Measurements from ENCODE around the gene CMTM4. TPM values are rescaled to one million over a fixed set of nuclear protein-coding genes. Genes with fewer than 3 reads are reported as not detected.
A peak's percentile ranks its signal among the peaks of the same experiment; 100 is the strongest.

The CMTM4 gene
- polyA plus RNA-seq, 1 donor from 2014 or later = 27.2 TPM

GRCh38 chr16:66605979-66606751 is 90.4 kb downstream of the CMTM4 start:
- H3K9me2 ChIP-seq (ENCODE audit: insufficient read depth, low read length) = no peaks in the 10 kb centered on the region
- H3K36me3 ChIP-seq (ENCODE audit: insufficient read depth, low read length) = no peaks in the 10 kb centered on the region
- H2AFZ ChIP-seq (ENCODE audit: low read depth, low read length) = no peak overlapping the region
- no peak overlapping the region for H3K4me2 ChIP-seq (ENCODE audit: low read length)
- no peak overlapping the region for H3K27ac ChIP-seq (ENCODE audit: low read length)
- H3K79me2 ChIP-seq (replicated peaks; ENCODE audit: insufficient read depth, low read length) = no peaks in the 10 kb centered on the region
- H3K27me3 ChIP-seq (ENCODE audit: insufficient read depth, low read depth, low read length) = no peaks in the 10 kb centered on the region
- H3K4me3 ChIP-seq (ENCODE audit: low read length) = peak overlapping the region; percentile 74
- no peaks in the 10 kb centered on the region for H4K20me1 ChIP-seq (ENCODE audit: insufficient read depth)
- H3F3A ChIP-seq (ENCODE audit: insufficient read depth, low read length, poor library complexity, severe bottlenecking) = no peaks in the 10 kb centered on the region
- TF ChIP-seq RAD21 (conservative IDR thresholded peaks at IDR 0.05) = no peak
- no peak for TF ChIP-seq EZH2 (IDR thresholded peaks at IDR 0.05; ENCODE audit: borderline replicate concordance, insufficient read depth, low read length, poor library complexity, severe bottlenecking)
- TF ChIP-seq TAF1 (IDR thresholded peaks at IDR 0.05; ENCODE audit: low read depth) = no peak
- no peak for TF ChIP-seq SMC3 (conservative IDR thresholded peaks at IDR 0.05; ENCODE audit: poor library complexity)
- TF ChIP-seq MXI1 (conservative IDR thresholded peaks at IDR 0.05; ENCODE audit: poor library complexity, severe bottlenecking) = no peak
- no peak for TF ChIP-seq POLR2AphosphoS5 (IDR thresholded peaks at IDR 0.05)
- TF ChIP-seq, protein P1, sequence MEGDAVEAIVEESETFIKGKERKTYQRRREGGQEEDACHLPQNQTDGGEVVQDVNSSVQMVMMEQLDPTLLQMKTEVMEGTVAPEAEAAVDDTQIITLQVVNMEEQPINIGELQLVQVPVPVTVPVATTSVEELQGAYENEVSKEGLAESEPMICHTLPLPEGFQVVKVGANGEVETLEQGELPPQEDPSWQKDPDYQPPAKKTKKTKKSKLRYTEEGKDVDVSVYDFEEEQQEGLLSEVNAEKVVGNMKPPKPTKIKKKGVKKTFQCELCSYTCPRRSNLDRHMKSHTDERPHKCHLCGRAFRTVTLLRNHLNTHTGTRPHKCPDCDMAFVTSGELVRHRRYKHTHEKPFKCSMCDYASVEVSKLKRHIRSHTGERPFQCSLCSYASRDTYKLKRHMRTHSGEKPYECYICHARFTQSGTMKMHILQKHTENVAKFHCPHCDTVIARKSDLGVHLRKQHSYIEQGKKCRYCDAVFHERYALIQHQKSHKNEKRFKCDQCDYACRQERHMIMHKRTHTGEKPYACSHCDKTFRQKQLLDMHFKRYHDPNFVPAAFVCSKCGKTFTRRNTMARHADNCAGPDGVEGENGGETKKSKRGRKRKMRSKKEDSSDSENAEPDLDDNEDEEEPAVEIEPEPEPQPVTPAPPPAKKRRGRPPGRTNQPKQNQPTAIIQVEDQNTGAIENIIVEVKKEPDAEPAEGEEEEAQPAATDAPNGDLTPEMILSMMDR (IDR thresholded peaks at IDR 0.05; ENCODE audit: poor library complexity, severe bottlenecking) = no peak
- no peak for TF ChIP-seq EP300 (conservative IDR thresholded peaks at IDR 0.05; ENCODE audit: poor library complexity, severe bottlenecking)
- no peak overlapping the region for H3K9ac ChIP-seq (ENCODE audit: low read length)
- no peaks in the 10 kb centered on the region for H3K9me3 ChIP-seq (ENCODE audit: low read length)

DNA sequence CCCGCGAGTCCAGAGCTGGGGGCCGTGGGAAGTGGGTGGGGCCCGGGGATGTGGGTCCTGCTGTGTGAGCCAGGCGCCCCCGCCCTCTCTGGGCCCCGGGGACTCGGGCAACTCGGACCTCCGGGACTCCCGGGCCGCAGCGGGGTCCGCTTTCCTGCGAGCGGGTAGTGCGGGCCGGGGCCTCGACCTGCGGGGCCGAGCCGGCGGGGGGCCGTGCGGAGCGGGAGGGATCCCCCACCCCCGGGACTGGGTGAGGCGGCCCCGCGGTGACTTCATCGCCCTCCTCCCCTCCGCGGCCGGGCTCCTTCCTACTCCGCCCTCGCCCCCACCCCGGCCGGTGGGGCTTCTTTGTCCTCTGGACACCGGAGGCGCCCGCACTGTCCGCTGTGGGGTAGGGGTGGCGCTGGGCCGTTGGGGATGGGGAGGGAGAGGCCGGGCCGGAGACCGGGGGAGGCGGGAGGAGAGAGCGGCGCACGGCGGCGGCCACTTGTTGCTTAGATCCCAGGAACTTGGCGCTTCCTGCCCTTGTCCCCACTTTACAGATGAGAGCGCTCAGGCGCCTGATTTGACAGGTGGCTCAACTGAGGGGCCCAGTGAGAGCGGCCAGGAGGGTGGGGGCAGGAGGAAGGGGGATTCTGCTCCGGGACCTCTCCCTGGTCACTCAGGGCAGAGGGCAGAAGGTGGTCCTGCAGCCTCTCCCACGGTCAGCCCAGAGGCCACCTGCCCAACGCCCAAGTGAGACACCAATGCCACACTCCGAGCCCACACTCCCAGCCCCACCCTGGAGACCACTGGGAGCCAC is 91.2 kb downstream of the CMTM4 start:
- H4K20me1 ChIP-seq (ENCODE audit: insufficient read depth) = no peaks in the 10 kb centered on the region
- H2AFZ ChIP-seq (ENCODE audit: low read depth, low read length) = no peak overlapping the region
- H3K4me2 ChIP-seq (ENCODE audit: low read length) = no peak overlapping the region
- no peaks in the 10 kb centered on the region for H3K36me3 ChIP-seq (ENCODE audit: insufficient read depth, low read length)
- no peaks in the 10 kb centered on the region for H3K9me3 ChIP-seq (ENCODE audit: low read length)
- no peaks in the 10 kb centered on the region for H3K27me3 ChIP-seq (ENCODE audit: insufficient read depth, low read depth, low read length)
- no peaks in the 10 kb centered on the region for H3F3A ChIP-seq (ENCODE audit: insufficient read depth, low read length, poor library complexity, severe bottlenecking)
- H3K9me2 ChIP-seq (ENCODE audit: insufficient read depth, low read length) = no peaks in the 10 kb centered on the region
- H3K79me2 ChIP-seq (replicated peaks; ENCODE audit: insufficient read depth, low read length) = no peaks in the 10 kb centered on the region
- H3K4me3 ChIP-seq (ENCODE audit: low read length) = peak overlapping the region; percentile 74
- H3K9ac ChIP-seq (ENCODE audit: low read length) = peak overlapping the region; percentile 65
- TF ChIP-seq, protein P2, sequence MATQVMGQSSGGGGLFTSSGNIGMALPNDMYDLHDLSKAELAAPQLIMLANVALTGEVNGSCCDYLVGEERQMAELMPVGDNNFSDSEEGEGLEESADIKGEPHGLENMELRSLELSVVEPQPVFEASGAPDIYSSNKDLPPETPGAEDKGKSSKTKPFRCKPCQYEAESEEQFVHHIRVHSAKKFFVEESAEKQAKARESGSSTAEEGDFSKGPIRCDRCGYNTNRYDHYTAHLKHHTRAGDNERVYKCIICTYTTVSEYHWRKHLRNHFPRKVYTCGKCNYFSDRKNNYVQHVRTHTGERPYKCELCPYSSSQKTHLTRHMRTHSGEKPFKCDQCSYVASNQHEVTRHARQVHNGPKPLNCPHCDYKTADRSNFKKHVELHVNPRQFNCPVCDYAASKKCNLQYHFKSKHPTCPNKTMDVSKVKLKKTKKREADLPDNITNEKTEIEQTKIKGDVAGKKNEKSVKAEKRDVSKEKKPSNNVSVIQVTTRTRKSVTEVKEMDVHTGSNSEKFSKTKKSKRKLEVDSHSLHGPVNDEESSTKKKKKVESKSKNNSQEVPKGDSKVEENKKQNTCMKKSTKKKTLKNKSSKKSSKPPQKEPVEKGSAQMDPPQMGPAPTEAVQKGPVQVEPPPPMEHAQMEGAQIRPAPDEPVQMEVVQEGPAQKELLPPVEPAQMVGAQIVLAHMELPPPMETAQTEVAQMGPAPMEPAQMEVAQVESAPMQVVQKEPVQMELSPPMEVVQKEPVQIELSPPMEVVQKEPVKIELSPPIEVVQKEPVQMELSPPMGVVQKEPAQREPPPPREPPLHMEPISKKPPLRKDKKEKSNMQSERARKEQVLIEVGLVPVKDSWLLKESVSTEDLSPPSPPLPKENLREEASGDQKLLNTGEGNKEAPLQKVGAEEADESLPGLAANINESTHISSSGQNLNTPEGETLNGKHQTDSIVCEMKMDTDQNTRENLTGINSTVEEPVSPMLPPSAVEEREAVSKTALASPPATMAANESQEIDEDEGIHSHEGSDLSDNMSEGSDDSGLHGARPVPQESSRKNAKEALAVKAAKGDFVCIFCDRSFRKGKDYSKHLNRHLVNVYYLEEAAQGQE (IDR thresholded peaks at IDR 0.05; ENCODE audit: borderline replicate concordance) = no peak
- TF ChIP-seq TAF1 (IDR thresholded peaks at IDR 0.05; ENCODE audit: low read depth) = no peak
- no peak for TF ChIP-seq EP300 (conservative IDR thresholded peaks at IDR 0.05; ENCODE audit: poor library complexity, severe bottlenecking)
- TF ChIP-seq EZH2 (IDR thresholded peaks at IDR 0.05; ENCODE audit: borderline replicate concordance, insufficient read depth, low read length, poor library complexity, severe bottlenecking) = no peak
- no peak for TF ChIP-seq SMC3 (conservative IDR thresholded peaks at IDR 0.05; ENCODE audit: poor library complexity)
- TF ChIP-seq POLR2AphosphoS5 (IDR thresholded peaks at IDR 0.05) = no peak
- no peak overlapping the region for H3K27ac ChIP-seq (ENCODE audit: low read length)
